Measurements from ENCODE around the gene KRT6A. TPM values are rescaled to one million over a fixed set of nuclear protein-coding genes. Genes with fewer than 3 reads are reported as not detected.

KRT6A gene
- total RNA-seq, 4 donors from 2014 or later: 0.27 TPM; not detected in 3

DNA sequence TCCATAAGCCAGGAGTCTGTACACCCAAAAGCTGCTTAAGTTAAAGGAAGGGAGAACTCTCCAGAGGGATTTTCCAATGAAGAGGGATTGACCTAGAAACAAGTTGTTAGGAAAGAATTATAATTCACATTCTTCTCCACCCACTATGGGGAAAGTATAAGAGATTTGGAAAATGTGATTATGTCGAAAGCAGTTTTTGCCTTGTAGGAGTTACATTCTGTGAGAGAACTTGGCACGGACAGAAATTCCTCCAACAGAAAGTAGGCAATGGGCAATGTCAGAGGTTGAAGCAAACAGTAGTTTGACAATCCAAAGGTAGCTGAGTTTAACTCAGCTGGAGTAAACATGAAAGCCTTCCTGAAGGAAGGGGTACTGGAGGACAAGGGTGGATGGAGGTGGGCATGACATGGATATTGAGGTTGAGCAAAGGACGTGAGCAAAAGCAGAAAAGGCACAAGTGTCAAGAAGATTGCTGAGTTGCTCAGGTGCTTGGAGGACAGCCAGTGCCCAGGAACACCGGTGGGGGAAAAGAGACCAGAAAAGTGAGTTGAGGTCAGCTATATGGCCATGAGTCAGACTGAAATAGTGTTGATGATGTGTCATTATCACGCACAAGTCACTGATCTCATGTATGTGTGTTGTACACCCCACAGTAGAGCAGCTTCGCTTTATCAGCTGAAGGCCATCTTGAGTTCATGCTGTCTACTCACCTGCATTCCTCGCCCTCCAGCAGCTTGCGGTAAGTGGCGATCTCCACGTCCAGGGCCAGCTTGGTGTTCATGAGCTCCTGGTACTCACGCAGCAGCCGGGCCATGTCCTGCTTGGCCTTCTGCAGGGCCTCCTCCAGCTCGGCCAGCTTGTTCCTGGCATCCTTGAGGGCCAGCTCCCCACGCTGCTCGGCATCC, 23.1 kb upstream of the KRT6A start:
- Histone ChIP-seq H3K4me3 (replicated peaks in 1 of 3) (no peak overlapping the region), H3K27me3 (no peaks in the 10 kb centered on the region), H3K4me1 (no peaks in the 10 kb centered on the region), H3K9me3 (no peaks in the 10 kb centered on the region), H3K36me3 (no peaks in the 10 kb centered on the region), H3K27ac (no peak overlapping the region)
- WGBS, 2 donors: 88 to 89% methylated on average over 15 of the region's 15 CpGs
- intact Hi-C loops (cut with DNase I): no loop called here
- DNase-seq: no peak
- TF ChIP-seq, protein P1, sequence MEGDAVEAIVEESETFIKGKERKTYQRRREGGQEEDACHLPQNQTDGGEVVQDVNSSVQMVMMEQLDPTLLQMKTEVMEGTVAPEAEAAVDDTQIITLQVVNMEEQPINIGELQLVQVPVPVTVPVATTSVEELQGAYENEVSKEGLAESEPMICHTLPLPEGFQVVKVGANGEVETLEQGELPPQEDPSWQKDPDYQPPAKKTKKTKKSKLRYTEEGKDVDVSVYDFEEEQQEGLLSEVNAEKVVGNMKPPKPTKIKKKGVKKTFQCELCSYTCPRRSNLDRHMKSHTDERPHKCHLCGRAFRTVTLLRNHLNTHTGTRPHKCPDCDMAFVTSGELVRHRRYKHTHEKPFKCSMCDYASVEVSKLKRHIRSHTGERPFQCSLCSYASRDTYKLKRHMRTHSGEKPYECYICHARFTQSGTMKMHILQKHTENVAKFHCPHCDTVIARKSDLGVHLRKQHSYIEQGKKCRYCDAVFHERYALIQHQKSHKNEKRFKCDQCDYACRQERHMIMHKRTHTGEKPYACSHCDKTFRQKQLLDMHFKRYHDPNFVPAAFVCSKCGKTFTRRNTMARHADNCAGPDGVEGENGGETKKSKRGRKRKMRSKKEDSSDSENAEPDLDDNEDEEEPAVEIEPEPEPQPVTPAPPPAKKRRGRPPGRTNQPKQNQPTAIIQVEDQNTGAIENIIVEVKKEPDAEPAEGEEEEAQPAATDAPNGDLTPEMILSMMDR (IDR thresholded peaks at IDR 0.05): no peak
- no peak for TF ChIP-seq POLR2A (IDR thresholded peaks at IDR 0.05)

DNA sequence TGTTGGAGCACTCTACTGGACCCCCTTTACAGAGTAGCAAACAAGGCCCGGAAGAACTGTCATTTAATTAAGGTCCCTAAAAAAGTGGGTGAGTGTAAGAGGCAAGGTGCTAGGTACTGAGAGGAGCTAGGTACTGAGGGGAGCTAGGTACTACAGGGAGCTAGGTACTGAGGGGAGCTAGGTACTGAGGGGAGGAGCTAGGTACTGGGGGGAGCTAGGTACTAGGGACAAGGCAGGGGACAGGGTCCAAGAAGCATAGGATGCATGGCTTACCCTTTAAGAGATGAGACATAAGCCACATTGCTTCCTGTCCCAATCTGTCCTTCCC, 22.2 kb upstream of the KRT6A start:
- DNase-seq: no peak
- no peak for TF ChIP-seq POLR2A (IDR thresholded peaks at IDR 0.05)
- TF ChIP-seq, protein P1 (IDR thresholded peaks at IDR 0.05): no peak
- intact Hi-C loops (cut with DNase I): no loop called here

DNA sequence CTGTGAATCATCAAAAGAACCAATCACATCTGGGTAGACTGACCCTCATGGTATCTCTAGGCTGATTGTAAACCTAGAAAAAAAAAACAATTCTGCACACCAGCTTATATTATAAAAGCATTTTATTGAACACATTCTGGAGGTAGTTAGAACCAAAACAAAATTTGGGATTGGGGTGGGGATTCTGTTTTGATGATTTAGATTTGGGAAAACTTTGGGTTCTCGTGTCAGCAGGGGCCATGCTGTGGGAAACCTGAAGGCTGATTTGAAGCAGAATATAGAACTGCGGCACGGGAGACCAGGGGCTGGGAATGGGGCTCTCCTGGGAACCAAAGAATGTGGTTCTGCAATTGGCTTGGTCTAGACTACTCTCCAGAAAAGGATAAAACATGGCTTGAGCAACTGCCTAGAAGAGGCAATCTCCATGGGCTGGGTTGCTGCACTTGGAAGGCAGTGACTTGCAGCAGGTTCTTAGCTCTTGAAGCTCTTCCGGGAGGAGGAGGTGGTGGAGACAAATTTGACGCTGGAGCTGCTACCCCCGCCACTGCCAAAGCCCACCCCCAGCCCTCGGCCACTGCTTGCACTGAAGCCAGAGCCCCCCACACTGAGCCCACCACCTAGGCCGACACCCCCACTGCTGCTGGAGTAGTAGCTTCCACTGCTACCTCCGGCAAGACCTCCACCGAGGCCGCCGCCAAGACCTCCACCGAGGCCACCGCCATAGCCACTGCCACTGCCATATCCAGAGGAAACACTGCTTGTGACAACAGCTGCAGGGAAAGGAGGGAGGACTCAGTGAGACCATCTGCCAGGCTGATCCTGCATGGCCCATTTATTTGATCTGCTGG, 21.6 kb upstream of the KRT6A start:
- Histone ChIP-seq H3K4me3 (replicated peaks in 1 of 3) (no peak overlapping the region), H3K27ac (no peak overlapping the region), H3K27me3 (no peaks in the 10 kb centered on the region), H3K36me3 (no peaks in the 10 kb centered on the region), H3K9me3 (no peaks in the 10 kb centered on the region), H3K4me1 (no peaks in the 10 kb centered on the region)
- intact Hi-C loops (cut with DNase I): no loop called here
- WGBS, 2 donors: 82 to 92% methylated on average over 7 to 14 of the region's 14 CpGs
- DNase-seq: no peak
- TF ChIP-seq POLR2A (IDR thresholded peaks at IDR 0.05): no peak
- TF ChIP-seq, protein P1 (IDR thresholded peaks at IDR 0.05): no peak

More for the DNA sequence above, 22.2 kb upstream of the KRT6A start:
- Histone ChIP-seq H3K27ac (no peak overlapping the region), H3K4me1 (no peaks in the 10 kb centered on the region), H3K27me3 (no peaks in the 10 kb centered on the region), H3K9me3 (no peaks in the 10 kb centered on the region), H3K4me3 (replicated peaks in 1 of 3) (no peak overlapping the region), H3K36me3 (no peaks in the 10 kb centered on the region)
- 100% methylated on average over 1 of the region's 1 CpG for WGBS, 2 donors

DNA sequence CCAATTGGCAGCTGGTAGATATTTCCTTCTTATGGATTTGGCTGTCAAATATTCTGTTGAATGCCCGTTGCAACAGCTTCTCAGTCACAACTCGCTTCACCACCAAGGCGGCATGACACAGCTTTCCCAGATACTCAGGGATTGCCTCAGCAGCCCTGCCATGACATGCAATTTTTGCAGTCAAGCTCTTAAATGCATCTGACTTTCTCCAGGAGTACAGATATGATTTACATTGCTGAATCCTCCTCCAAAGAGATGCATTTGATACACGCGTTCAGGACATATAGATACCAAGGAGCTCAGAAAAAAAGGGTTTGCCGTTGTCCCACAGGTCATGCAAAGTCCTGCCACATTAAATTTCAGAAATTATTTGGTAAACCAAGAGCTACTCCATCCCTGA, 20.7 kb upstream of the KRT6A start:
- Histone ChIP-seq H3K9me3 (no peaks in the 10 kb centered on the region), H3K4me3 (replicated peaks in 1 of 3) (no peak overlapping the region), H3K4me1 (no peaks in the 10 kb centered on the region), H3K27ac (no peak overlapping the region), H3K27me3 (no peaks in the 10 kb centered on the region), H3K36me3 (no peaks in the 10 kb centered on the region)
- 90 to 96% methylated on average over 6 of the region's 6 CpGs for WGBS, 2 donors
- TF ChIP-seq, protein P1 (IDR thresholded peaks at IDR 0.05): no peak
- TF ChIP-seq POLR2A (IDR thresholded peaks at IDR 0.05): no peak
- intact Hi-C loops (cut with DNase I): no loop called here
- no peak for DNase-seq
